Heart left ventricle (tissue), 16 donors: Measurements from ENCODE around the gene LIPC. TPM values are rescaled to one million over a fixed set of nuclear protein-coding genes. Genes with fewer than 3 reads are reported as not detected.

ENCODE experiments used
- ATAC-seq, 4 donors: fragments of 200-7000 bp; cut with Tn5 transposase; one replicate each; pipeline ENCODE4 v1.9.1; 2020 to 2022; ENCODE audit warnings: moderate library complexity in 4 of 4, mild to moderate bottlenecking in 3 of 4, moderate number of reproducible peaks in 1 of 4
- DNase-seq, 5 donors: peaks; one replicate each; pipeline ENCODE4 v3.0.0-alpha.2; 2020
- H3K27ac ChIP-seq, 12 donors: fragments of 200-600 bp; sonication (generic) in 4 of 12; one replicate each; pipeline versions ENCODE4 v1.5.0 to v1.8.0; 2016 to 2022; ENCODE audit warnings: mild to moderate bottlenecking in 2 of 12
- H3K27me3 ChIP-seq, 9 donors: fragments of 200-600 bp; sonication (generic) in 2 of 9; one replicate each; pipeline versions ENCODE4 v1.5.1 to v1.8.0; 2016 to 2022; ENCODE audit warnings: mild to moderate bottlenecking in 3 of 9
- H3K36me3 ChIP-seq, 9 donors: fragments of 200-600 bp; sonication (generic) in 2 of 9; one replicate each; pipeline versions ENCODE4 v1.5.0 to v1.8.0; 2018 to 2022; ENCODE audit warnings: mild to moderate bottlenecking in 2 of 9
- H3K4me1 ChIP-seq, 12 donors: fragments of 200-600 bp; sonication (generic) in 4 of 12; one replicate each; pipeline versions ENCODE4 v1.5.0 to v1.8.0; 2016 to 2022; ENCODE audit warnings: mild to moderate bottlenecking in 3 of 12
- H3K4me3 ChIP-seq, 12 donors: fragments of 200-600 bp; sonication (generic) in 4 of 12; one replicate each; pipeline versions ENCODE4 v1.5.0 to v1.8.0; 2017 to 2022; ENCODE audit warnings: mild to moderate bottlenecking in 9 of 12, moderate library complexity in 4 of 12
- H3K9me3 ChIP-seq, 12 donors: fragments of 200-600 bp; sonication (generic) in 4 of 12; one replicate each; pipeline versions ENCODE4 v1.5.0 to v1.8.0; 2016 to 2022; ENCODE audit warnings: mild to moderate bottlenecking in 1 of 12
- POLR2A ChIP-seq, 2 donors: fragments of 450-650 bp; IDR thresholded peaks; one replicate each; pipeline ENCODE4 v1.6.1; 2017; ENCODE audit warnings: antibody characterized with exemption in 2 of 2, mild to moderate bottlenecking in 2 of 2, moderate library complexity in 2 of 2
- WGBS, 4 donors: extraction: QIAGEN DNeasy Blood & Tissue Kit in 2 of 4; methylation state at CpG; one replicate each; pipeline versions ENCODE4 v1.1.5 to v1.1.7; 2013 to 2018; 5-methylcytosine and 5-hydroxymethylcytosine counted together
- intact Hi-C, 10 donors: fragments of 100-400 bp; cut with DNase I; formaldehyde crosslinking; loops; one replicate each; pipeline versions ENCODE4 v1.11.1 to v1.14.2; 2022
- polyA plus RNA-seq, 2 donors: library from polyadenylated mRNA; stranded (reverse); fragments of 200-250 nt; gene quantifications; one replicate each; pipeline ENCODE4 v1.2.3, GENCODE V29; 2013
- total RNA-seq, 9 donors: library from RNA; depleted of rRNA in 2 of 9; stranded (reverse); fragments of >200 nt in 2 of 9; fragmentation: NEBNext Ultra II Directional in 3 of 9; extraction: Animal tissue kit (Norgen Biotek cat#: 25700) in 3 of 9; gene quantifications; one replicate each; pipeline versions ENCODE4 v1.1.0 to v1.2.4, GENCODE V29; 2016 to 2023
- TF ChIP-seq, protein P1 (sequence below), 12 donors: fragments of 200-600 bp; sonication (generic) in 4 of 12; IDR thresholded peaks; one replicate each; pipeline versions ENCODE4 v1.5.0 to v1.8.0; 2018 to 2022; ENCODE audit warnings: antibody characterized with exemption in 12 of 12, mild to moderate bottlenecking in 5 of 12
- donor health status: ischemic (EF 13 %, LVEDD 7.1; RV severe dilation, severe dysfunction).
- donor health status: healthy with polysubstance abuse.
- donor health status: DM: no; HTN: yes; CAD: no.
- donor health status: DM: no; HTN: no; CAD: no.
- donor health status: ischemic (EF 25% LVEDD 6.9; RV normal size, moderate dysfunction).
- donor health status: ischemic (EF 25% LVEDD 5.7; RV mildly dilated, moderate dysfunction).
- donor health status: healthy.
- donor health status: DM: yes; HTN: yes; CAD: no.
- donor health status: ischemic (EF 35%, LVEDD 5.7; RV mildly dilated, moderate dysfunction).
- donor health status: nonischemic (EF 11% LVEDD 7.7; RV severe dilation, severe dysfunction).
- donor health status: DM: yes; HTN: yes; CAD: no.
- donor health status: PGD.
- donor health status: ischemic (EF 29% LVEDD 5.4; RV normal size, mild dysfunction).
- donor health status: nonischemic (EF 23%, LVEDD 6.1; RV moderate dilation, normal function).

LIPC gene
- total and polyA plus RNA-seq, 11 donors = 0.10 to 1.4 (median 0.55) TPM; not detected in 1

DNA sequence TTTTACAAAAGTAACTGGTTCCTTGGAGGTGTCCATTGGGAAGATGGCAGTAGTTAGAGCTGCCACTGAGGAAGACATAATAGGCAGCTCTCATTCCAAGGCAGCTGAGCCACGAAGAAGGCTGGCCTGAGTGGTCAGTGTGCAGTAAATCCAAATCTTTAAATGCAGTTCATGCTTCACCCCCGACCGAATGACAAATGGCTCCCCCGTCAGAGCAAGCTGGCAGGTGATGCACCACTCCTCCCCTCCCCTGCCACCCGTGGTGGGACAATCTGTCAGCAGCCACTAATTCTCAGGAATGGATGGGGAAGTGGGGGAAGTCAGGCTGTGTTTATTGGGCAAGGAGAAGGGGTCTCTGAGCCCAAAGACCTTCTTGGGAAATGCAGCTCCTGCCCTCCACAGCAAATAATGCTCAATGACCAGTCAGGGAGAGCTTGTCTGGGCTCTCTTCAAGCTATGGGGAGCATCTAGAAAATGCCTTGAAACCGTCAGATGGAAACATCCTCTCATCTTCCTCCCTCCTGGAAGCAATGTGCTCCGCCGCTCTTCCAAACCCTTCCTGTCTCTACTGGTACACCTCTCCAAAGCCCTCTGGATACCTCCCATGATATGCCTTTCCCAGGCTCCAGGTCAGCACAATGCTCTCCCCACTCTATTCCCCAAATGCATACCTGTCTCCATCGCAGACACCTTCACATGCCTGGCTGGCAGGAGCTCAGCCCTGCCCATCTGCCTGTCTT, 65.4 kb downstream of the LIPC start:
- ATAC-seq (no peak), DNase-seq (no peak)
- H3K4me1 ChIP-seq = no peaks in the 10 kb centered on the region
- intact Hi-C loops = no loop called here
- no peak overlapping the region for H3K4me3 ChIP-seq
- no peak overlapping the region for H3K27ac ChIP-seq
- no peaks in the 10 kb centered on the region for H3K9me3 ChIP-seq
- no peaks in the 10 kb centered on the region for H3K27me3 ChIP-seq
- no peaks in the 10 kb centered on the region for H3K36me3 ChIP-seq
- 88 to 90% (median 89%) methylated on average over 9 of the region's 9 CpGs for WGBS, 4 donors
- TF ChIP-seq, protein P1, sequence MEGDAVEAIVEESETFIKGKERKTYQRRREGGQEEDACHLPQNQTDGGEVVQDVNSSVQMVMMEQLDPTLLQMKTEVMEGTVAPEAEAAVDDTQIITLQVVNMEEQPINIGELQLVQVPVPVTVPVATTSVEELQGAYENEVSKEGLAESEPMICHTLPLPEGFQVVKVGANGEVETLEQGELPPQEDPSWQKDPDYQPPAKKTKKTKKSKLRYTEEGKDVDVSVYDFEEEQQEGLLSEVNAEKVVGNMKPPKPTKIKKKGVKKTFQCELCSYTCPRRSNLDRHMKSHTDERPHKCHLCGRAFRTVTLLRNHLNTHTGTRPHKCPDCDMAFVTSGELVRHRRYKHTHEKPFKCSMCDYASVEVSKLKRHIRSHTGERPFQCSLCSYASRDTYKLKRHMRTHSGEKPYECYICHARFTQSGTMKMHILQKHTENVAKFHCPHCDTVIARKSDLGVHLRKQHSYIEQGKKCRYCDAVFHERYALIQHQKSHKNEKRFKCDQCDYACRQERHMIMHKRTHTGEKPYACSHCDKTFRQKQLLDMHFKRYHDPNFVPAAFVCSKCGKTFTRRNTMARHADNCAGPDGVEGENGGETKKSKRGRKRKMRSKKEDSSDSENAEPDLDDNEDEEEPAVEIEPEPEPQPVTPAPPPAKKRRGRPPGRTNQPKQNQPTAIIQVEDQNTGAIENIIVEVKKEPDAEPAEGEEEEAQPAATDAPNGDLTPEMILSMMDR (IDR thresholded peaks at IDR 0.05) = no peak
- TF ChIP-seq POLR2A (IDR thresholded peaks at IDR 0.05) = no peak

DNA sequence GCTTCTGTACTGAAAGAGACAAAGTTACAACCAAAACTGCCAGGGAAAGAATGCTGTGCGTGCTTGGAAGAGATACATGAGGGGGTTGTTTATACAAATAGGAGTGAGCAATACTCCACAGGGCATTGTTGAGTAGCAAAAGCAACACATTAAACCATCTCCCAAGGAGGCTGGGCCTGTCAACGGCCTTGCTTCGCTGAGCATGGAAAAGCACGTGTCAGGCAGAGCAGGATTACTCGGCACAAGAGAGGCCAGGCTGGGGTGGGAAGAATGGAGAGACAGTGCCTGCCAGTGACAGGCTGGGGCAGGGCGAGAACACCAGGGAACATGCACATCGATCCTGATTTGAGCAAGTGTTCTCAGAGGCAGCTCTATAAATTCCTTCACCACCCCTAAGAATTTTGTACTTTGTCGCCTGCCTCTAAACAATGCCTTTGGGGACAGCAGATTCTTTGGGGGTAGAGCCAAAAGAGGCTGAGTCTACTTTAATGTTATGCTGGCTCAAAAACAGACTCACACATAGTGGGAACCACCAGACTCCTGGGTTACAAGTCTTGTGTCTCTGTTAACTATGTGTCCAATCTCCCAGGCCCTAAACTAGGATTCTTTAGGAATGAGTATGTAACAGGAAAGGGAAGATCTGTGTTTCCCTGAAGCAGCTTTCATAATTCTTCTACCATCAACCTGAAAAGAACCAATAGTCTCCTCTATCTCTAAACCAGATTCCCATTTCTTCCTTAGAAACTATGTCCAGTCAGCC, 67.2 kb downstream of the LIPC start:
- WGBS, 4 donors = 70 to 79% (median 71%) methylated on average over 8 of the region's 8 CpGs
- no peak for DNase-seq
- no peaks in the 10 kb centered on the region for H3K4me1 ChIP-seq
- TF ChIP-seq POLR2A (IDR thresholded peaks at IDR 0.05) = no peak
- TF ChIP-seq, protein P1 (IDR thresholded peaks at IDR 0.05) = no peak
- ATAC-seq = peak in 2 of 4 donors; percentile 36 to 39
- H3K27me3 ChIP-seq = no peaks in the 10 kb centered on the region
- no peaks in the 10 kb centered on the region for H3K9me3 ChIP-seq
- H3K4me3 ChIP-seq = no peak overlapping the region
- intact Hi-C loops = no loop called here
- H3K27ac ChIP-seq = no peak overlapping the region
- no peaks in the 10 kb centered on the region for H3K36me3 ChIP-seq

DNA sequence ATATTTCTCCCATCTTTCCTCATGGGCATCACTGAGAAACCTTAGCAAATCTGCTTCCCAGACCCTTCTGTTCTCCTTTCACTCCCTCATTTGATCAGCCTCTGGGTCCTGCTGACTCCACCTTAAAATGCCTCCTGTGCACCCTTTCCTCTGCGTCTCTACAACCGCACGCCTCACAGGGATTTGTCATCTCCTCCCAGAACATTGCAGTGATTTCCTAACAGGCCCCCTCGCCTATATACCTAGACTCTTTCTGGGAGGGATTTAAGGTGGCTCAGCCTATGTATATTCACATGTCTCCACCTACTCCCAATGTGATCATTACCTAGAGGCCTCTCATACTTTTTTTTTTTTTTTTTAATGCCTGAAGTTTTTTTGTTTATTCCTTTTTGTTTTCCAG, 69.2 kb downstream of the LIPC start:
- intact Hi-C loops = no loop called here
- ATAC-seq = no peak
- H3K4me3 ChIP-seq = no peak overlapping the region
- H3K36me3 ChIP-seq = no peaks in the 10 kb centered on the region
- H3K9me3 ChIP-seq = no peaks in the 10 kb centered on the region
- TF ChIP-seq, protein P1 (IDR thresholded peaks at IDR 0.05) = no peak
- TF ChIP-seq POLR2A (IDR thresholded peaks at IDR 0.05) = no peak
- DNase-seq = no peak
- WGBS, 4 donors = 85 to 90% (median 86%) methylated on average over 4 of the region's 4 CpGs
- H3K27ac ChIP-seq = no peak overlapping the region
- no peaks in the 10 kb centered on the region for H3K27me3 ChIP-seq
- peaks cover 0 to 14% (median 5%) of the 10 kb centered on the region in 12 donors for H3K4me1 ChIP-seq

DNA sequence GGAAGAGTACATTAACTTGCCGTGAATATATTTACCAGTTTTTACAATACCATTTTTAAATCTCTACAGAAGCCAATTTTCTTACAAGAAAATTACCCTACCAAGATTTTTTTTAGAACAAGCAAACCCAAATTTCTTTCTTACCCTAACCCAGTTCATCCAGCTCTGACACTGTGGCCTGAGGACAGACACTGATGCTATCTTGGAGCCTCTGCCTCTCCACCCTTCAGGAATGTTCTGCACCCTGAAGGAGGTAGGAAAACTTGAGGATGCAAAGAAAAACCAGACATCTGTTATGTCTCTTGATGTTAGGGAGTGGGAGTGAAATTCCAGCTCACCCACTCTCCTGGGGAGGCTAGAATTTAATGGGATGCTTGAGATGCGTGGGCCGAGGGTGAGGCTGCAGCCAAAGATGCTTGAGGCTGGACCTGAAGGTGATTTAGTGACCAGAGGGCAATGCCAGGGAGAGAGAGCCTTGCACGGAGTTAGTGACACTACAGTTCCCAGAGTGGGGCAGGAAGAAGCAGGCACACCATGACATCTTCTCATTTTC, 69.9 kb downstream of the LIPC start:
- H3K27ac ChIP-seq = no peak overlapping the region
- whole genome bisulfite sequencing, 4 donors = 86 to 93% (median 91%) methylated on average over 4 of the region's 4 CpGs
- H3K27me3 ChIP-seq = no peaks in the 10 kb centered on the region
- no peak for ATAC-seq
- intact Hi-C loops = no loop called here
- TF ChIP-seq, protein P1 (IDR thresholded peaks at IDR 0.05) = no peak
- no peak for TF ChIP-seq POLR2A (IDR thresholded peaks at IDR 0.05)
- no peaks in the 10 kb centered on the region for H3K9me3 ChIP-seq
- no peak overlapping the region for H3K4me3 ChIP-seq
- no peak for DNase-seq
- H3K36me3 ChIP-seq = no peaks in the 10 kb centered on the region
- H3K4me1 ChIP-seq = peaks cover 0 to 21% (median 8%) of the 10 kb centered on the region in 12 donors
